ENCODE results near the gene ZC3H7B.

DNA sequence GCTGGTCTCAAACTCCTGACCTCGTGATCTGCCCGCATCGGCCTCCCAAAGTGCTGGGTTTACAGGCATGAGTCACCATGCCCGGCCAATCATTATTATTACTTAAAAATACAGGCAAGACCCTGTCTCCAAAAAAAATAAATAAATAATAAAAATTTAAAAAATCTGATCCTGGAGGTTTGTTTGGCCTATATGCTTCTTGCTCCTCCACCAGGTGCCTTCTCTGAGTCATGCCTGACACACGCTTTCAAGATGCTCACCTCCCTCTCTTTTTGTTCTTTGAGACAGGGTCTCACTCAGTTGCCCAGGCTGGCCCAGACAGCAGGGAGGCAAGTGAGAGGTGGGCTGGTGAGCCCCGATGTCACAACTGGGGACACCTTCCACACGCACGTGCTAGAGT, 13.5 kb downstream of the ZC3H7B start:
- TF ChIP-seq EZH2 (IDR thresholded peaks at IDR 0.05; ENCODE audit: low read depth), result no peak
- TF ChIP-seq, protein P1, sequence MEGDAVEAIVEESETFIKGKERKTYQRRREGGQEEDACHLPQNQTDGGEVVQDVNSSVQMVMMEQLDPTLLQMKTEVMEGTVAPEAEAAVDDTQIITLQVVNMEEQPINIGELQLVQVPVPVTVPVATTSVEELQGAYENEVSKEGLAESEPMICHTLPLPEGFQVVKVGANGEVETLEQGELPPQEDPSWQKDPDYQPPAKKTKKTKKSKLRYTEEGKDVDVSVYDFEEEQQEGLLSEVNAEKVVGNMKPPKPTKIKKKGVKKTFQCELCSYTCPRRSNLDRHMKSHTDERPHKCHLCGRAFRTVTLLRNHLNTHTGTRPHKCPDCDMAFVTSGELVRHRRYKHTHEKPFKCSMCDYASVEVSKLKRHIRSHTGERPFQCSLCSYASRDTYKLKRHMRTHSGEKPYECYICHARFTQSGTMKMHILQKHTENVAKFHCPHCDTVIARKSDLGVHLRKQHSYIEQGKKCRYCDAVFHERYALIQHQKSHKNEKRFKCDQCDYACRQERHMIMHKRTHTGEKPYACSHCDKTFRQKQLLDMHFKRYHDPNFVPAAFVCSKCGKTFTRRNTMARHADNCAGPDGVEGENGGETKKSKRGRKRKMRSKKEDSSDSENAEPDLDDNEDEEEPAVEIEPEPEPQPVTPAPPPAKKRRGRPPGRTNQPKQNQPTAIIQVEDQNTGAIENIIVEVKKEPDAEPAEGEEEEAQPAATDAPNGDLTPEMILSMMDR (conservative IDR thresholded peaks at IDR 0.05), result no peak

All from PC-9 (cell line).